HUDEP-2 (cell line): ENCODE results near the gene POU2F2.

Source experiments
- DNase-seq, 76 experiments: peaks; one replicate each; lab custom pipeline; 2025; ENCODE audit not compliant: unreplicated experiment in 76 of 76; lab: John Stamatoyannopoulos, UW

The POU2F2 gene

DNA sequence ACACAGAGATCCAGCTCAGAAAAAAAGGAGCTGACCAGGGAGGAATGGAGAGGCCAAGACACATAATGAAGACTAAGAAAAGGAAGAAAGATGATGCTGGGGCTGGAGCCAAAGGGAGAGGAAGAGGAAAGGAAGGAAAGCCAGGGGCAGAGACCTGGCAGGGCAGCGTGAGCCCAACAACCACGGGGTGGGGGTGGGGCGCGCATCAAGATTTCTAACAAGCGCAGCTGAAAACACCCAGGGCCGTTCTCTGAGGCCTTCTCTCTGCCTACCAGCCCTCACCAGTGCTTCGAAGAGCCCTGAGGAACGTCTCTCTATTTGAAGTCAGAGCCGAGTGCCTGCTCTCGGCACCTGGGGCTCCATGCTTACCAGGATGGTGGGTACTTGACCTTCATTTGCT, 23.6 kb upstream of the POU2F2 start:
- no peak for DNase-seq

DNA sequence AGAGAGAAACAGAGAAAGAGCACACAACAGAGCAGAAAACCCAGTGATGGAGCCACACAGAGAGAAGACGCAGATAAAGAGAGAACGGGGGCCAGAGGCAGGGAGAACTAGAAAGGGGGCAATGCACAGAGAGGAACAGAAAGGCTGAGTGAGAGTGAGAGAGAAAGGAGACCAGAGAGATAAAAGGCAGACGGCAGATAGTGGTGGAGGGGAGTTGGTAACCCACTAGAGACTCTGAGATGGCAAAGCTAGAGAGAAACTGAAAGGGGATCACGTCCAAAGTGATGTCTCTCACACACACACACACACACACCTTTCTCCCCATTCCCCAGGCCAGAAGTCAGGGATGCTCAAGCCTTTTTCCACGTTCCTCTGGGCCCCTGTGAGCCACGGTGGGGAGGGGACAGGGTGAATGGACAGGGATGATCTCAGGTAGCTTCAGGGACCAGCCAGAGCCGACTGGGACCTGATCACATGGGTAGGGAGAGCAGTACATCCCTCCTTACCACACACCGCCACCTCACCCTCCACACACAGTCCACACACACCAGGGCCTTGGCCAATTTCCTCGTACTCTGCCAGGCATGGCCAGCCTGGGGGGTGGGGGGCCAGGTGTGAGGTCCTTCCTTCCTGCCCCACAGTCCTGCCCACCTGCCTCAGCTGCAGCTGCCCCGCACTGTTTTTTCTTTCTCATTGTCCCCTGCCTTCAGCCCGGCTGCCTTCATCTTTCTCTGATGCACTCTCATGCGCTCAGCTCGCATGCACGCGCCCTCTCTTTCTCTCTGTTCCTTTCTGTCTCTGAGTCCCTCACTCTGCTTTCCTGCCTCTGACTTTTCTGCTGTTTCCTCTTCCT, 22.5 kb upstream of the POU2F2 start:
- DNase-seq = no peak

DNA sequence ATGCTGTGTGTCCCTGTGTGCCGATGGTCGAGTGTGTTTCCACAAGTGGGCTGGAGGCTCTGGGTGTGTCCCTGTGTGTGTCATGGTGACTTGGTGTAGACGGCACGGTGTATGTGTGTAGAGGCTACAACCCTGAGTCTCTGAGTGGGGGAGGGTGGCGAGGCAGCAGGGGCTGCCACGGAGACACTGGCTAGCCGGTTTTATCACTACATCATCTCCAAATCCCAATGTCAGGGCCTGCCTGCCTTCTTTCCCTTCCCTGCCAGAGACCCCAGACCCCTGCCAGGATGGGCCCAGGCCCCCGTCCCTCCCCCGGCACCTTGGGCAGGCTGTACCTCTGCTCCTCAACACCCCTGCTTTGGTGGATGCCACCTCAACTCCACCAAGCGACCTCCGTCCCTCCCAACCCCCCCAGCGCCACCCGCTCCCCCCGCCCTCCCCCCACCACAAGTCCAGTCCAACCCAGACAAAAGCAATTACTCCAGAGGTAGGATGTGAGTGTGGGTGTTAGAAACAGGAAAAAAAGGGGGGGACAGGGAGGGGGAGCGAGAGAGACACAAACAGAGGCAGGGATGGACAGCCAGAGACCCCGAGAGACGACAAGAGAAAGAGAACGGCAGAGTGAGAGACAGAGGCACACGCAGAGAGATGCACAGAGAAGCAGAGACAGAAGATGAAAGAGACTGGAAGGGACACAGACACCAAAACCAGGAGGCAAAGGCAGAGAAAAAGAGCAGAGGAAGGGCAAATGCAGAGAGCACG, 21.6 kb upstream of the POU2F2 start:
- DNase-seq = no peak

DNA sequence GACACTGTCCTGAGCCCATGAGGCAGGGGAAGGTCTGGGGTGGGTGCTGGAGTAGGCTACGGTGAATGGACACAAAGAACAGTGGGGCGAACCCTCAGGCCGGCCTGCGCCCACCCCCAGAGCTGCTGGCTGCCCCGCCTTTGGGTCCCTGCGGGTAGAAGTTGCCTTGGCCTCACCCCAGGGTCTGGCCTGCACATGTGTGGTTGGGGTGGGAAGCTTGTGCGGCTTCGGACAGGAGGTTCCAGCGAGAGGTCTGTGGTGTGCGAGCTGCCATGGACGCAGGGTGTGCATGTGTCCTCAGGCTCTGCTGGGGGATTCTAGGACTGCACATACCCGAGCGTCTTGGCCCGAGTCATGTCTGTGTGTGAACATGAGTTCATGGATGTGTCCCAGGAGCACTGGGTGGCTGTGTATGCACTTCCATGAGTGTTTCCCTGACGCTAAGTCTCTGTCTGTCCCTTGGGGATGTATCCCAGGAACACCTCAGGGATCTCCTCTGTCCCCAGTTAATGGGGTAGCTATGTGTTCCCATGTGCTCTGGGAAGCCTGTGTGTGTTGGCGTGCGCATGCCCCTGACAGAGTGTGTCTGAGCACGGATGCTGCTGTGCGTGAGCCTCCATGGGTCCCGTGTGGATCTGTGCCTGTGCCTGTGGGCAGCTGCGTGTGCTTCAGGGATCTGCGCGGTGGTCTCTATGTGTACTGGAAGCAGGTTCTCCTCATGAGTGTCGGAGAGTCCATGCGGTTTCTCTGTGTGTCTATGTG, 20.8 kb upstream of the POU2F2 start:
- DNase-seq = no peak

DNA sequence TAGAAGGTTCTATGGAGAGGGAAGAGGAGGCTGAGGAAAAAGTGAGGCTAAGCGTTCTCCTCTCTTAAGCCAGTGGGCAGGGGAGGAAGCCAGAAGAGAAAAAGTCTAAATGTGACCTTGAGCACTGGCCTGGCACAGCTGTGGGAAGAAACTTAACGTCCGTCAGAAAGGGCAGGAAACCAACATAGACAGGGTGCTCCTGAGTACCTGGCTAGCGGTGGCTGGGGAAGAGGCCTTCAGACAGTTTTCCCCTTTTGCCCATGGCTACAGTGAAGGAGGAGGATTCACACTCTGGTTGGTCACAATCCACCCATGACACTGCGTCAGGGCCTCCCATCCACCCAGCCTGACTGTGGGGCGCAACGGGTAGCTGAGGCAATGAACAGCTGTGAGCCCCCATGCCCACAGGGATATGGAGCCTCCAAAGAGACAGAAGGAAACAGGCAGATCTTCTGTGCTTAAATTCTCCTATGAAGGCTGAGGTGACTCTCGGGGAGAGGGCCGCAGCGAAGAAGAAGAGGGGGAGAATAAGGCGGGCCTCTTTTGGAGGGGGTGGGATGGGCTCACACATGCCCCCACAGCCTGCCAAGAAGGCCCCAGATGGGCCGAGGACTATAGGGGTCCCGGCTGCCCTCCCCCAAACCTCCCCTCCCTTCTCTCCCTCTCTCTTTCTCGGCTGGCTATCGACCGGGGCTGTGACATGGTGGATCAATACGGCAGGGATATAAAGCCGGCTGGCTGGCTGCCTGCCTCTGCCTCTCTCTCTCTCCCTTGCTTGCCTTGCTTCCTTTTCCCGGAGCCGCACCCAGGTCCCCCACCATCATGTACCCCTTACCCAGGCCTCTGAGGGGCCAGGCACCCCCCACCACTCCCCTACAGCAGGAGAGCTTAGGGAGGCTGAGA, 19.8 kb upstream of the POU2F2 start:
- DNase-seq = no peak

DNA sequence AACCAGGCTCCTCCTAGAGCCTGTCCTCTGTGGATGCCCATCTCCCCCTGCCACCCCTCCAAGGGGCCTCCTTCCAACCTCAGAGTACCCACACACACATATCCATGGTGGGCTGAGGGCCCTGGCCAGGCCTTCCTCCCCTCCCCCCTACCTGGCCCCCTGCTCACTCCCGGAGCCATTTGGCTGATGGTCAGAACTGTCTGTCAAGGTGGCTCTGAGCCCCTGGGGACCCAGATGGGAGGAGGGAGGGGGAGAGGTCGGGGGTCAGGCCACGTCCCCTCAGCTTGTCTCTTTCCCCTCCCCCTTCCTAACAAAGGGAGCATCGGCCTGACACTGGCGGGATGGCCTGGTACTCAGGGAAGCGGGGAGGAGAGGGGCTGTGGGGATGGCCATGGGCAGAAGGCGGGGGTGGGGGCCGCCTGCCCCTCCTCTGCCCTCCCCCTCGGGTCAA, 18.7 kb upstream of the POU2F2 start:
- DNase-seq = no peak

DNA sequence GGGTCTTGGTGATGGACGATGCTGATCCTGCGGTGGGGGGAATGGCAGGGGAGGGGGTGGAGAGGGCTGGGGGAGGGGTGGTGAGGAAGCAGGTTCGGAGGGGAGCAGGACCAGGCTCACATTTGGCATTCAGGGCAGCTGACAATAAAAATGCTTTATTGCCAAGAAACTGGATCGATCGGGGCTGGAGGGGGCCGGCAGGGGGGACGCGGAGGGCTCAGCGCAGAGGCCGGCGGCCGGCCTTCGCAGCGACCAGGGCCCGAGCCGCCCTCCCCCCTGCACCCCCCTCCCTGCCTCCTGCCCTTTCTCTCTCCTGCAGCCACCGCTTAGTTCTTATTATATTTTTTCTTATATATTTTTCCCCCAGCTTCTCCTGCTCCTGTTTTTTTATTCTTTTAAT, 18.1 kb upstream of the POU2F2 start:
- no peak for DNase-seq

DNA sequence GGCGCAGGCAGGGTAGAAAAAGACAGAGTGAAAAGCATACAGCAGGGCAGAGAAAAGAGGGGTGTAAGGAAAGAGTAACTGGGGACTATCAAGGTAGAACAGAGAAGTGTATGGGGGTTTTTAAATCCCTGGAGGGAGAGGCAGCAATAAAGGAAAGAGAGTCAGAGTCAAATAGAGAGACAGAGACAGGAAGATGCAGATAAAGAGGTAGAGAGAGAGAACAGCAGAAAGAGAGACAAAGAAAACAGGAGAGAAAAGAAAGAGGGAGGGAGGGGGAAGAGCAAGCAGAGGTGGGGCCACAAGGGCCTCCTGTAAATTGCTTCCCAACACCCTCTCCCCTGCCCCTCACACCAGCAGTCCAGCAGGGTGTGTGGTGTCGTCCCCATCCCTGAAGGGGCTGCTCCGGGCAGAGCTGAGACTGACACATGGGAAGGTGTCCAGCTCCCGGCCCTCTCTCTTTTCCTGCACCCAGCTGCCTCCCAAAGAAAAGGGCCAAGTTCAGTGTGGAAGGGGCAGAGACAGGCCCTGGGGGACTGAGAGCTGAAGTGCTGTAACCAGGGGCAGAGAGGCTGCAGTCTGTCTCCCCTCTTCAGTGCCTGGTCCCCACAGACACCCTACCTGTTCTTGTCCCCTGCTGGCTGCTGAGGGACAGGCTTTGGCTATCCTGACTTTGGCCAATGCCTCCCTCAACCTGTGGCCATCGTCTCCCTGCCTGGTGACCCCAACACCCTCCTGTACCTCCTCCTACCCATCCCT, 17.4 kb upstream of the POU2F2 start:
- no peak for DNase-seq

DNA sequence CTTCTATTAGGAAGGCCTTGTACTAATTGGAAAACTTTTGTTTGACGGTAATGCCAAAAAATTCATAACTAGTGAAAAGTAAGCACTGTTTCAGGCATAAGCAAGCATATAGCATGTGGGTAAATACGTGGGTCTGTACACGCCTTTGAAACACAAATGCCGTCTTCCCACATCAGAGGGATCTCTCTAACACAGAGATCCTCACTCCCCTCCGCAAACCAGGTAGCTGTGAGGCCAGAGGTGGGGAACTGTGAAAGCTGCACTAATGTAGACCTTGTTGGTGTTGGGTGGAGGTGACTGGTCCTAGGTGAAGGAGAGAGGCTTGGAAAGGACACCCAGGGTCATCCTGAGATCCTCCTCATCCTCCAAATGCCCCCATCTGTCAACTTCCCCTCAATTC, 16.0 kb upstream of the POU2F2 start:
- no peak for DNase-seq

DNA sequence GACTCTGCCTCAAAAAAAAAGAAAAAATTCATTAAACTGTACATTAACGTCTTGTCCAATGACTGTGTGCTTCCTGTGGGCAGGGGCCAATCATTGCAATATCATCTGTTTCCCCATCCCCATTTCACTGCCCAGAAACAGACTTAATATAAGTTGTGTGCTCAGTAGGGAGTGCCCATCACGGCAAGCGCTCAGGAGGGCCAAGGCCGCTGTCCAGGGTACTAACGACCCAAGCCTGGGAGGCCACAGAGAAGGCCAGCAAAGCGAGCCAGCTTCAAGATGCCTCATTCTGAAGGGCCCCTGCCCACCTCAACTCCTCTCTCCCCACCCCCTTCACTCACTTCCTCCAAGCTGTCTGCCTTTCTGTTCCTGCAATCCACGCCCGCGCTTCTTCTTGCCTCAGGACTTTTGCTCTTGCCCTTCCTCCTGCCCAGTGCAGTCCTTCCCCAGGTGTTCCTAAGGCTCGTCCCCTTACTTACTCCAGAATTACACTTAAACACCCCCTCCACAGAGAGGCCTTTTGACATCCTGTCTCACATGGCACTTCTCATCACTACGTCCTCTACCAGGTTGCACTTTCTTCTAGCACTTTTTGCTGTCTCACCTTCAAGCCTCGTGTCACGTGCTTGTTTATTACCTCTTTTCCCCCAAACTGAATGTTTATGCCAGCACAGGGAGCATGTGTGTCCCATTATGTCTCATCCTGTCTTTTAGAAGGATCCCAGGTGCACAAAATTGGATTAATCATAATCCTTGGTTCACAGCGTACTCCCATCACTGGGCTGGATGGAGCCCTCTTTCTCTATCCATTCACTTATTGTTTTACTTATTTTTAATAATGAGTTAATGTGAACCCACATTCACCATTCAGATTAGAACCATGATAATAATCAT, 11.3 kb upstream of the POU2F2 start:
- DNase-seq = peak in 18 of 76 experiments; percentile 5 to 36 (median 18)

DNA sequence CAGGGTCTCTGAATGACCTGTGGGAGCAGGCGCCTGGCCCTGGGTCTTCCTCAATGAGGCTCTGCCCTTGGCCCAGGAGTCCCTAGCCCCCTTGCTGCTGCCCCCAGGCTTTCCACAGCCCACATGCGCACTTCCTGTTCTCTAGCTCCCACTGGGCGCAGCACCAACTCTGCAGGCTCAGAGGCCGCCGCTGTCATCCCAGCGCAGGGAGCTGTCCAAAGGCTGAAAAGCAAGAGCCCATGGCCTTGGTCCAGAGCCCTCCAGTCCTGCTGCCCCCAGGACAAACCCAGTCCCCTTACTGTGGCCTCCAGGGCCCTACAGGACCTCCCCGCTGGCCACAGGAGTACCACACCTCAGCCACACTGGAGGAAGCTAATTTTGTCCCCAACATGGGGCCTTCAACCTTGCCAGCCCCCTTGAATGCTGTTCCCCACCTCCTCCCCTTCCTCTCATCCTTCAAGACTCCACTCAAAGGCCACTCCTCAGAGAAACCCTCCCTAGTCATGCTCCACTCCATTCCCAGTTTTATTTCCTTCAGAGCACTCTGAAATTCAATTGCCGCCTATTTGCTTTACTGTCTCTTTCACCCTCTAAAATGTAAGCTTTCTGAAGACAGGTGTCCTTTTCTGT, 8.0 kb upstream of the POU2F2 start:
- peak in 57 of 76 experiments; percentile 12 to 72 (median 39) for DNase-seq

DNA sequence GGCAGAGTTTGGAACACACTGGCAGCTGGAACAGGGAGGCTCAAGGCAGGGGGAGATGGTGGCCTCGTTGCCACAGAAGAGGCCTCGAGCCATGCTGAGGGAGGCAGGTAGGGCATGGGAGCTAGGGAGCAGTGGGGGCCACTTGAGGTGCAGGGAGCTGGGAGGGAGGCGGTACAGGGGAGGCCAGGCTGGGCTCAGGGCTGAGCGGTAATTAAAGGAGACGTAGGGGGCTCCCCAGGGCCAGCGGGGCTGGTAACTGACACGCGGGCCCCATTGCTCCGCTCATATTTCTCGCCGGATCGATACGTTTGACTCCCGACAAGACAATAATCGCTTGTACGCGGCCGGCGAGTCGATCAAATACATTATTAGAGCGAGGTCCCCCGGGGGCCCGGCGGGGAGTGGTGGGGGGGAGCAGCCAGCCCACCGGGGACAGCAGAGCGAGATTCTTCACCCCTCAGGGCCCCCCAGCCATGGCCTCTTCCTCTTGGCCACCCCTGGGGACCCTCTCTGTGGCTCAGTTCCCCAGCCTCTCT, 2.4 kb upstream of the POU2F2 start:
- DNase-seq = no peak

DNA sequence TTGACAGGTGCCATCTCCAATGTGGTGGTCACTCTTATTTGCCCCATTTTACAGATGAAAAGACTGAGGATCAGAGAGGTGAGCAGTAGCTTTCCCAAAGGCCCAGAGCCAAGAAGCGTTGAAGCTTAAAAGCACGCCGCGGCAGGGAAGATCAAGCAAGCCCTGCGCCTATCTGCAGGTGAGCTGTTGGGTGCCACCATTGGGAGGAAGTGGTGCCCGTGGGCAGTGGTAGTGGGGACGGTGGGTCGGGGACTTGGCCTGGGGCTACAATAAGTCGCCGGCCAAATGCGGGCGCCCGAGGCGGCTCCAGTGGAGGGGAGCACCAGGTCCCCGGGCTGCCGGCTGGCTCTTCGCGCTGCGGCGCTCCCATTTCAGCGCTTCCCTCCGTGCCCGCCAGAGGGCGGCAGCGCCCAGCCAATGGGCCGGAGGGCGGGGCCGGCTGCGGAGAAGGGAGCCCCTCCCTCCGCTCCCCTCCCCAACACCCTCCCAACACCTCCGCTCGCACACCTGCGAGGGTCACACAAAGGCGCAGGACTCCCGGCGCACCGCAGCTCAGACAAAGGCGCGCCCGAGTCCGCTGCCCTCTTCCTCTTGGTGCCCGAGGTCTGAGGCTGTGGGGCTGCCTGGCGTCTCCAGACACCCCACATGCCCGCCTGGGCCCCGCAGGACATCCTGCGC, 744 bp upstream of the POU2F2 start:
- peak in 54 of 76 experiments; percentile 8 to 88 (median 50) for DNase-seq

DNA sequence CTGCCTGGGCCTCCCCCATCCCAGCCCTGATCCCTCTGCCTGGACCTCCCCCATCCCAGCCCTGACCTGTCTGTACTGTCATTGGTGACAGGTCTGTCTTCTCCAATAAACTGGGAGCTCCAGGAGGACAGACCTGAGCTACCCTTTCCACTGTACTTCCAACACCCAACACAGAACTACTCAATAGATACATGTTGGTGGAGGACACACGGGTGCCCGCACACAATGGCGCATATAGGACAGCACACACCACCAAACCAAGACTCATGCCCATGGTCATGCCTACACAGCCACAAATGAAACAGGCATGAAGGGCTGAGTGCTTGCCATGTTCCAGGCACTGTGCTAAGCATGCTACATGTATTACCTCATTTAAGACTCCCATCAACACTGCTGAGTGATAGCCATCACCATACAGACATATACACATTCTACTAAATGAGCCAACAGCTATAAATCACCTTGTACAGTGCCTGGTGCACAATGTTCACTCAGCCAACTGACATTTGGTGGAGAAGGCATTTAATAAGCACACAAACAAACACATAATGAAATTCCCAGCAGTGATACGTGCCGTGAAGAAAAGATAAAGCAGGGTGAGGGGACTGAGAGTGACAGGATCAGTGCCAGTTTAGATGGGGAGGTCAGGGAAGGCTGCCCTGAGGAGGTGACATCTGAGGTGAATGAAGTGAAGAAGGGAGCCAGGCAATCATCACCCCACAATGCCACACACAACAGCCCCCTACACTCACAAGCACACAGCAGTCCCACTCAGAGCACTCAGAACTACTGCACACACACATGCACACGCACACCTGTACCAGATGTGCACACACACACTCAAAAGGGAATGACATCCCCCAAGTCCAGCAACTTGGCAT, 857 bp downstream of the POU2F2 start:
- DNase-seq = no peak

DNA sequence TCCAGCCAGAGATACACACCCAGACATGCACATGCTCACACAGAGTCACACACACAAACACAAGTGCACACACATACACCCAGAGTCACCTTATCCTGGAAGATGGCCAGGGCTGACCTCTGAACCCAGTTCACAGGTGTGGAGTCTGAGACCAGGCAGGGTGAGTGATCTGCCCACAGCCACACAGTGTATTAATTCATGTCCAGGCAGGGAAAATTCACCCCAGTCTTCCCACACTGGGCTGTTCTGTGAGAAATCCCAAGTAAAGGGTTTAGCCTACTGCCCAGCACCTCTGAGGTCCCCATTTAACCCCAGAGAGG, 2.0 kb downstream of the POU2F2 start:
- DNase-seq = peak in 1 of 76 experiments; percentile 4
